Fibroblast of lung (primary cell): ENCODE measurements around the gene PNLIP. TPM values are rescaled to one million over a fixed set of nuclear protein-coding genes. Genes with fewer than 3 reads are reported as not detected.

Source experiments
- DNase-seq, 2 donors: peaks; one replicate each; pipeline versions ENCODE4 v3.0.0 to v3.0.0-alpha.2; 2010; ENCODE audit warnings: low read depth in 2 of 2
- H2AFZ ChIP-seq: 2 replicates; pipeline ENCODE4 v1.5.1; 2012; ENCODE audit warnings: low read length, control low read depth, inconsistent platforms
- H3K27ac ChIP-seq: 2 replicates; pipeline ENCODE4 v1.5.1; 2011; ENCODE audit warnings: low read length, control low read depth; ENCODE audit not compliant: insufficient read depth
- H3K27me3 ChIP-seq: 2 replicates; pipeline ENCODE4 v1.5.1; 2011; ENCODE audit warnings: mild to moderate bottlenecking, low read length; ENCODE audit not compliant: control insufficient read depth, insufficient read depth
- H3K36me3 ChIP-seq: 2 replicates; pipeline ENCODE4 v1.5.1; 2011; ENCODE audit warnings: low read length; ENCODE audit not compliant: control insufficient read depth, insufficient read depth
- H3K4me1 ChIP-seq: 2 replicates; pipeline ENCODE4 v1.5.1; 2011; ENCODE audit warnings: low read length; ENCODE audit not compliant: control insufficient read depth, insufficient read depth; ENCODE audit errors: extremely low read depth
- H3K4me2 ChIP-seq: 2 replicates; pipeline ENCODE4 v1.5.1; 2011; ENCODE audit warnings: low read length, control low read depth; ENCODE audit not compliant: insufficient read depth; ENCODE audit errors: extremely low read depth
- H3K4me3 ChIP-seq, 4 experiments: fragments of 200-600 bp in 1 of 4; sonication (generic) in 1 of 4; replicated peaks in 1 of 4; 2 replicates each; pipeline ENCODE4 v1.5.1; 2011 to 2016; ENCODE audit warnings: low read length in 4 of 4, low read depth in 3 of 4, mild to moderate bottlenecking in 3 of 4, control low read depth in 2 of 4, inconsistent platforms in 1 of 4, mixed read lengths in 1 of 4; ENCODE audit not compliant: insufficient read depth in 1 of 4; ENCODE audit errors: control extremely low read depth in 1 of 4
- H3K79me2 ChIP-seq: 2 replicates; pipeline ENCODE4 v1.5.1; 2012; ENCODE audit warnings: mild to moderate bottlenecking, low read length, inconsistent platforms; ENCODE audit not compliant: control insufficient read depth, insufficient read depth
- H3K9ac ChIP-seq: 2 replicates; pipeline ENCODE4 v1.5.1; 2011; ENCODE audit warnings: mild to moderate bottlenecking, low read length, control low read depth; ENCODE audit not compliant: insufficient read depth
- H3K9me3 ChIP-seq: 2 replicates; pipeline ENCODE4 v1.5.1; 2012; ENCODE audit warnings: low read depth, low read length; ENCODE audit not compliant: control insufficient read depth, insufficient read depth
- H4K20me1 ChIP-seq: 2 replicates; pipeline ENCODE4 v1.5.1; 2011; ENCODE audit warnings: low read length; ENCODE audit not compliant: control insufficient read depth, insufficient read depth; ENCODE audit errors: extremely low read depth
- CTCF ChIP-seq, 2 donors: IDR thresholded peaks in 1 of 2; conservative IDR thresholded peaks in 1 of 2; 1 replicate in 1 of 2; 2 replicates in 1 of 2; pipeline ENCODE4 v1.5.1; 2011 to 2012; ENCODE audit warnings: low read length in 2 of 2, control low read depth in 1 of 2, inconsistent platforms in 1 of 2, low read depth in 1 of 2, mild to moderate bottlenecking in 1 of 2
- EZH2 ChIP-seq: IDR thresholded peaks from 2 replicates; pipeline ENCODE4 v1.5.1; 2012; ENCODE audit warnings: low read length, control low read depth, mild to moderate bottlenecking; ENCODE audit errors: missing control alignments
- polyA plus RNA-seq, 2 donors: library from polyadenylated mRNA; depleted of rRNA in 1 of 2; stranded (reverse) in 1 of 2; unstranded in 1 of 2; fragments of >200 nt; gene quantifications; 2 replicates each; pipeline ENCODE4 v1.2.1, GENCODE V29; 2011 to 2012; ENCODE audit warnings: missing spikeins in 1 of 2
- total RNA-seq: library from RNA; depleted of rRNA; stranded (reverse); fragments of >200 nt; gene quantifications from 2 replicates; pipeline ENCODE4 v1.2.1, GENCODE V29; 2014

Gene PNLIP
- total and polyA plus RNA-seq, 2 donors (not counting 1 experiment from before 2014, with no cell fraction given), result not detected

GRCh38 chr10:116593139-116593740 lies 47.5 kb downstream of the PNLIP start:
- H3K4me1 ChIP-seq, result no peaks in the 10 kb centered on the region
- H3K4me3 ChIP-seq, result no peak overlapping the region
- no peaks in the 10 kb centered on the region for H3K36me3 ChIP-seq
- no peak overlapping the region for H2AFZ ChIP-seq
- H3K9me3 ChIP-seq, result no peaks in the 10 kb centered on the region
- H3K9ac ChIP-seq, result no peak overlapping the region
- no peak overlapping the region for H3K4me2 ChIP-seq
- no peak for TF ChIP-seq CTCF (conservative IDR thresholded peaks at IDR 0.05 in 1 of 2, IDR thresholded peaks at IDR 0.05 in 1 of 2; ENCODE audit: low read depth in 1 of 2, low read length in 2 of 2)
- TF ChIP-seq EZH2, result no peak
- no peaks in the 10 kb centered on the region for H3K27me3 ChIP-seq
- no peaks in the 10 kb centered on the region for H4K20me1 ChIP-seq
- H3K27ac ChIP-seq, result no peak overlapping the region
- no peaks in the 10 kb centered on the region for H3K79me2 ChIP-seq
- DNase-seq, result no peak

GRCh38 chr10:116594525-116595035 lies 48.8 kb downstream of the PNLIP start:
- no peak overlapping the region for H3K4me2 ChIP-seq
- no peaks in the 10 kb centered on the region for H3K79me2 ChIP-seq
- H3K4me1 ChIP-seq, result no peaks in the 10 kb centered on the region
- H3K27me3 ChIP-seq, result no peaks in the 10 kb centered on the region
- H2AFZ ChIP-seq, result no peak overlapping the region
- no peak overlapping the region for H3K27ac ChIP-seq
- no peak for DNase-seq
- no peak overlapping the region for H3K9ac ChIP-seq
- H4K20me1 ChIP-seq, result no peaks in the 10 kb centered on the region
- no peaks in the 10 kb centered on the region for H3K36me3 ChIP-seq
- TF ChIP-seq CTCF (conservative IDR thresholded peaks at IDR 0.05 in 1 of 2, IDR thresholded peaks at IDR 0.05 in 1 of 2; ENCODE audit: low read depth in 1 of 2, low read length in 2 of 2) (no peak), EZH2 (no peak)
- H3K4me3 ChIP-seq, result no peak overlapping the region
- H3K9me3 ChIP-seq, result no peaks in the 10 kb centered on the region

DNA sequence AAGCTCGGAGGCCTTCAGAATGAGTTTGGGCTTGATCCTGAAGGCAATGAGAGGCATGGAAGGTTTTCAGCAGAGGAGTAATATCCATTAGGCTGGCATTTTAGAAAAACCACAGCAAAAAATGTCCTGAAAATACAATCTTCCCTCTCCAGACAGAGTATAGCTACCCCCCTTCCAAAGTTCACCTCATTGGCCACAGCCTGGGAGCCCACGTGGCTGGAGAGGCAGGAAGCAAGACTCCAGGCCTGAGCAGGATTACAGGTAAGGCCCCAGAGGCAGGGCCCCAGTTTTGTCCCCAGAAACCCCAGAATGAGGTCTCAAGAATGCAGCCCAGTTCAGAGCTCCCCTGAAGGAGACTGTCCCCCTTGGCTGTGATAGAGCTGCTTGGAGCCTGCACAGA lies 50.3 kb downstream of the PNLIP start:
- no peaks in the 10 kb centered on the region for H3K36me3 ChIP-seq
- H2AFZ ChIP-seq, result no peak overlapping the region
- H4K20me1 ChIP-seq, result no peaks in the 10 kb centered on the region

More for the DNA sequence above, 50.3 kb downstream of the PNLIP start:
- Histone ChIP-seq H3K4me1 (no peaks in the 10 kb centered on the region), H3K27me3 (no peaks in the 10 kb centered on the region), H3K4me2 (no peak overlapping the region), H3K9me3 (no peaks in the 10 kb centered on the region), H3K79me2 (no peaks in the 10 kb centered on the region), H3K27ac (no peak overlapping the region), H3K4me3 (no peak overlapping the region), H3K9ac (no peak overlapping the region)
- no peak for TF ChIP-seq CTCF (conservative IDR thresholded peaks at IDR 0.05 in 1 of 2, IDR thresholded peaks at IDR 0.05 in 1 of 2; ENCODE audit: low read depth in 1 of 2, low read length in 2 of 2)
- TF ChIP-seq EZH2, result no peak
- no peak for DNase-seq
